Measurements from ENCODE around the gene MAPK7. TPM values are rescaled to one million over a fixed set of nuclear protein-coding genes. Genes with fewer than 3 reads are reported as not detected.

The MAPK7 gene
- total RNA-seq (2022; extraction: Qiagen RNA extraction; ENCODE audit: low read depth) = 20.6 to 25.8 TPM (median 22.1 TPM) in 5 replicates

DNA sequence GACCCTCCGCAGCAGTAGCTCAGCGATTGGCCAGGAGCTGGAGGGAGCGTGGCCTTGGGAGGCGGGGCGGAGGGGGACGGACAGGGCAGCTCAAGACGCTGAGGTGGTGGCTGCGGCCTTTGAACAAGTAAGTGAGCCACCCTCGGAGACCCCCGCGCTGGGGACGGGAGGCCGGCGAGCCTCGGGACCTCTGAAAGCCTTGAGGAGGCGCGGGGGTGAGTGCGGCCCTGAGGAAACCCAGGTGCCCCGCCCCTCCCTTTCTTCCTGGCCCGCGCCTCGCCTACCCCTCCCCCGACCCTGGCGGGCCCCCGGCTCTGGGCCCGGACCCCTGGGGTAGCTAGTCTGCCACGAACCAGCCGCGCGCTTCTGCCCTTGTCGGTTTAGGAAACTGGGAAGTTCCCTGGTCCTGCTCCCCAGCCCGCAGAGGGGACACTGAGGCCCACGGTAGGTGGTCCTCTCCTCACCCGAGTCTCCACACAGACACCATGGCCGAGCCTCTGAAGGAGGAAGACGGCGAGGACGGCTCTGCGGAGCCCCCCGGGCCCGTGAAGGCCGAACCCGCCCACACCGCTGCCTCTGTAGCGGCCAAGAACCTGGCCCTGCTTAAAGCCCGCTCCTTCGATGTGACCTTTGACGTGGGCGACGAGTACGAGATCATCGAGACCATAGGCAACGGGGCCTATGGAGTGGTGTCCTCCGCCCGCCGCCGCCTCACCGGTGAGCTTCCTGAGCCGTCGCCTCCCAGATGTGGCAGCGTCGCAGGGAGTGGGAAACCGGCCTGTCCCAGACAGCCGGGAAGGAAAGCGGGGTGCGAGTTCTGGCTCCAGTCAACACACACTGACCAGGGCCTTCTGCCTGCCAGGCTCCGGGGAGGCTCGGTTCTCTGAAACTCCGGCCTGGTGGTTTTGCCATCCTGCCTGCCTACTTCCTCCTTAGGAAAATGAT, at the start of gene MAPK7:
TSS of gene MAPK7 (plus strand) at position 83 of the 945 bp plus-strand sequence. CDS start at position 486, 403 bp downstream.

DNA sequence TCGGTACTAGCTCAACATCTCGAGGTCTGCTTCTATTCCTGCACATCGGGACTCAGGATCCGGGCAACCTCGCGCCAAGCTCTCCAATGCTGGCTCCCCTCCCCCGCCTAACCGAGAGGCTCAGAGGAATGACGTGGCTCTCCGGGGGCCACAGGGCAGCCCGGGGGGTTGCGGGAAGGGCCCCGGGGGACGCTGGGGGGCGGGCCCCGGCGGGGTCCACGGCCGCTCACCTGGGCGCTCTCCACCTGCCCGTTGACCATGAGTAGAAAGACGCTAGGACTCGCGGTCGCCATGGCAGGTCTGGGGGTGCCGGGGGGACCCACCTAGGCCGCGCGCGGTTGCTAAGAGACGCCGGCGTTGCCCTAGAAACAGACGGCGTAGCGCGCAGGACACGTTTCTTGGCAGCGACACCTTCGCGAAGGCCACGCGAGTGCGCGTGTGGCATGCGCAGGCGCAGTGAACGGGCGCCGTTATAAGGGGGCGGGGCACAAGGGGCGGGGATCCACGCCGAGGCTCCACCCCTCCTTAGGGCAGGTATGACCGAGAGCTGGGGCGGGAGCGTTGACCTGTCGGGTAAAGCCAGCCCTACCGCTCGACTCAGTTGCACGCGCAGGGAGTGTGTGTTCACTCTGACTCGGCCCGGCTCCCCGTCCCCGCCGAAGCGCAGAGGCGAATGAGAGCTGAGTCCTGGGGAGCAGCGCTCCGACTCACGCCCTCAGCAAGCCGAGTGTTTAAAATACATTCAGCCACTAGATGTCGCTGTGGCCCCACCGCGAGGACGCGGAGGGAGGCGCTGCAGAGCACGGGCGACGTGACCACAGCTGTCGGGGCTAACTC, 15.8 kb upstream of the MAPK7 start, which contains the start of gene B9D1:
TSS of gene B9D1 (minus strand) at position 447 of the 837 bp plus-strand sequence. CDS start at position 293, 154 bp downstream.

DNA sequence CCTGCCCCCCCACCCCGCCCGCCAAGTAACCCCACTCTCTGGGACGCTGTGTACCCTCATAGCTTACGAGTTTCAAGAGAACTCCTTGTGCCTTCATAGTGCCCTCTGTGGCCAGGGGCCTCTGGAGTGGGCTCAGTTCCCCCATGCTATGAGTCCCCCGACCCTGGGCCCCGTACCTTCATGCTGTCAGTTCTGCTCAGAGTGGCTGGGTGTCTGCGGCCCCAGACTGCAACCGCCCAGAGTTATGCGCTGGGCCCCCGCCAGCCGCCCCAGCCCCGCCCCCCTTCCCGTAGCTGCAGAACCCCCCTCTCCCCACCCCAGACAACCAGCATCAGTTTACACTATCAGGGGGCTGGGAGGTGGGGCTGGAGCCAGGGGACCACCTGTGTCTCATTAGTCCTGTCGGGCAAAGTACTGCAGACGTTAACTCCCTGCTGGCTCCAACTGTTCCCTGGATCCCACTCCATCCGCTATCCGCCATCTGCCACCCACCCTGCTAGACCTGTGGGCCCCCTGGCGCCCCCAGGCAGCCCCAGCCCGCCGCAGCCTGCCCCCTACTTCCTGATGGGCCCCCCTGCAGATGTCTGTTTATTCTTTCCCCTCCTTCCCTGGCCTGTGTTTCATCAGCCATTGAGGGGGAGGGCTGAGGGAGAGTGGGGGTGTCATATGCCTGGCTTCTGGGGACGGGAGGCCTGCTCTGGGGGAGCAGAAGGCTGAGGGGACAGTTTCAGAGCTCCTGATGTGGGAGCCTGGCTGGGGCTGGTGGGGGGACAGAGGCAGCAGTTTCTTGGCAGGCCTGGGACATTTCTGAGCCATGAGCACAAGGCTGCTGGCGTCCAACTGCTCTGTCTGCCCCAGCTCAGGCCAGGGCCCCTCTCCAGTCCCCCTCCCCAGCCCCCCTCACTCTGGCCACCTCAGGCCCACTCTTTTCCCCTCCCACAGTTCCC, 8.9 kb downstream of the MAPK7 start, which contains the start of gene MFAP4:
TSS of gene MFAP4 (minus strand) at position 217 of the 947 bp plus-strand sequence. CDS start at position 182, 35 bp downstream.

DNA sequence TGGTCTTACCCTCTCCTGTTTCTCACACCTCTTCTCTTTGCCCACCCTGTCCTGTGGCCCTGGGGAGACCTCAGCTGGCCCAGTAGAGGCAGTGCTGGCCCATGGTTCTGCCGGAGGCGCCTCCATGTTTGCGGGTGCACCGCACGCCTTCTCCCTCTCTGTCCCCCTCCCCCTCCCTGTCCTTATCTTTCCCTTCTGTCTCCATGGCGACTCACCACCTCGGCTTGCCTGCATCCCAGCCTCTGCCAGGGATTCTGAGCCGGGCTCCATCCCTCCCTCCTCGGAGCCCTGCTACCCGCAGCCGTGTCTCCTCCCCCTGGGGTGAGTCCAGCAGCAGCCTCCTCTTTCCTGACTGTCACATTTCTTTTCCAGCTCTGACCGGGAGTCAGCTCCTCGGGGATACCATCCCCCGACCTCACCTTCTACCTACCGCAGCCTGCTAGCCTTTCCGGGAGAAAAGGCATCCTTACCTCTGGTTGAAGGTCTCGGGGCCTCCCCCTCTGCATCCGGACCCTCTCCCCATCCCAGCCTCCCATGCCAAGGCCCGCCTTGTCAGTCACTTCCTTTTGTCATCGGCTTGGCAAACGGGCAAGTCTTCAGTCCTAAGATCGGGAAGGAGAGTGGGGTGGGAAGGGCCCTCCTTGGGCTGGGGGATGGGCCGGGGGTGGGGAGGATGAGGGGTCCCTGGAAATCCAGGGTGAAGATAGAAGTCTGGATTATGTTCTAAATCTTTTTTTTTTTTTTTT, 32.8 kb downstream of the MAPK7 start, which contains the start of gene RNF112:
TSS of gene RNF112 (plus strand) at position 358 of the 746 bp plus-strand sequence. CDS start at position 535, 177 bp downstream.

Other genes with a start within 250 kb of the MAPK7 start
- gene EPN2, start 141.1 kb upstream of the MAPK7 start, total RNA-seq (2022; extraction: Qiagen RNA extraction; ENCODE audit: low read depth) = 46.2 to 63.9 TPM (median 54.1 TPM) in 5 replicates
- gene B9D1, start 15.8 kb upstream of the MAPK7 start, total RNA-seq (2022; extraction: Qiagen RNA extraction; ENCODE audit: low read depth) = 41.4 to 45.9 TPM (median 44.2 TPM) in 5 replicates
- 0.07 TPM in 1 of 5 replicates, not detected in the others for gene MFAP4, start 8.7 kb downstream of the MAPK7 start, total RNA-seq (2022; extraction: Qiagen RNA extraction; ENCODE audit: low read depth)
- 0.45 to 1.0 TPM (median 0.88 TPM) in 5 replicates for gene RNF112, start 32.7 kb downstream of the MAPK7 start, total RNA-seq (2022; extraction: Qiagen RNA extraction; ENCODE audit: low read depth)
- gene SLC47A1, start 155.4 kb downstream of the MAPK7 start, total RNA-seq (2022; extraction: Qiagen RNA extraction; ENCODE audit: low read depth) = 22.8 to 25.1 TPM (median 23.9 TPM) in 5 replicates